Mucosa of descending colon (tissue), 3 donors: ENCODE results near the gene EGR2. TPM values are rescaled to one million over a fixed set of nuclear protein-coding genes. Genes with fewer than 3 reads are reported as not detected.

Experiments
- ATAC-seq: fragments of 200-7000 bp; cut with Tn5 transposase; one replicate; pipeline ENCODE4 v1.9.1; 2020; ENCODE audit warnings: mild to moderate bottlenecking, moderate library complexity
- DNase-seq, 3 donors: peaks; one replicate each; pipeline ENCODE4 v3.0.0-alpha.2; 2020
- H3K36me3 ChIP-seq: fragments of 200-600 bp; one replicate; pipeline ENCODE4 v1.8.0; 2021; ENCODE audit warnings: low read depth, mild to moderate bottlenecking
- H3K4me1 ChIP-seq: fragments of 200-600 bp; one replicate; pipeline ENCODE4 v1.8.0; 2021; ENCODE audit warnings: low read depth, mild to moderate bottlenecking
- H3K4me3 ChIP-seq: fragments of 200-600 bp; one replicate; pipeline ENCODE4 v1.8.0; 2021; ENCODE audit warnings: mild to moderate bottlenecking
- H3K9me3 ChIP-seq: fragments of 200-600 bp; one replicate; pipeline ENCODE4 v1.8.0; 2021; ENCODE audit warnings: mild to moderate bottlenecking
- intact Hi-C, 2 donors: fragments of 100-400 bp; cut with DNase I in 1 of 2; cut with micrococcal nuclease in 1 of 2; formaldehyde crosslinking; loops; one replicate each; pipeline versions ENCODE4 v1.11.0 to v1.11.1; 2022; cut with DNase I, micrococcal nuclease
- total RNA-seq, 3 donors: library from RNA; stranded (reverse); fragmentation: NEBNext Ultra II Directional in 2 of 3; extraction: Animal tissue kit (Norgen Biotek cat#: 25700) in 2 of 3; gene quantifications; one replicate each; pipeline versions ENCODE4 v1.2.1 to v1.2.4, GENCODE V29; 2021 to 2023
- TF ChIP-seq, protein P1 (sequence below): fragments of 200-600 bp; IDR thresholded peaks from one replicate; pipeline ENCODE4 v1.8.0; 2022; ENCODE audit warnings: antibody characterized with exemption, mild to moderate bottlenecking
- donor health status: DM: no; HTN: no; CAD: no; lungs with moderate emphysema.
- donor health status: DM: no; HTN: no; CAD: no.
- donor health status: DM: no; HTN: yes; CAD: no.

The EGR2 gene
- total RNA-seq, 3 donors from 2014 or later: 0.36 to 5.5 (median 0.75) TPM

DNA sequence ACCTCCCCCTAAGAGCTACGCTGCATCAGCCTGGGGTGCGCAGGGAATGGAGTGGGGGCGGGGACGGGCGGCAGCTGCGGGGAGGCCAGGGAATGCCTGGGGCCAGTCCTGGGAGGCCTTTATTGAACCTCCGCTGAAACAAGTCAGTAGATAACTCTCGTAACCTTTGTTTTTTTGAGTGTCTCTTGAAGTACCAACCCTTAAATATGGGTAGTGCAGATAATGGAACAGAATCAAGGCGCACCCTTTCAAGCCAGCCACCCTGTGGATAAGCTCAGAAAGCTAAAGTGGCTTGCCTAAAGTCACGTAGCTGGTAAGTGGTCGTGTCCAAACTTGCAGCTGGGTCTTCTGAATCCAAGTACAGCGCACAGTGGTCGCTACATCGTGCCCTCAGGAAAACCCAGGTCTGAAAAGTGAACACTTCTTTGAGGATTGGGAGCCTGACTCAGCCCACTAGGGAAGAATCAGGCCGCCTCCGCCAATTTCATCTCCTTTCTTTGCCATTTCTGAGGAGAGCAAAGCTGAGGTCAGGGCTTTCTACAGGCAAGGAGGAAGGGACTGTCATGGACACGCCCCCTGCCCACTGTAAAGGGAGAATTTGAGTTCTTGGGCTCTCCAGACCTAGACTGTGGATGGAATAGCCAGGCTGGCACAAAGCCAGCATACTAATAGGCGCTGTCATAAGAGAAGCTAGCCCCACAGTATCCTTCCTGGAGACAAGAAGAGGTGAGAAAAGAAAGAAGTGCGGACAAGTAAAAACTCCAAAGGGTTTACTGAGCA is 3.2 kb upstream of the EGR2 start:
- TF ChIP-seq, protein P1, sequence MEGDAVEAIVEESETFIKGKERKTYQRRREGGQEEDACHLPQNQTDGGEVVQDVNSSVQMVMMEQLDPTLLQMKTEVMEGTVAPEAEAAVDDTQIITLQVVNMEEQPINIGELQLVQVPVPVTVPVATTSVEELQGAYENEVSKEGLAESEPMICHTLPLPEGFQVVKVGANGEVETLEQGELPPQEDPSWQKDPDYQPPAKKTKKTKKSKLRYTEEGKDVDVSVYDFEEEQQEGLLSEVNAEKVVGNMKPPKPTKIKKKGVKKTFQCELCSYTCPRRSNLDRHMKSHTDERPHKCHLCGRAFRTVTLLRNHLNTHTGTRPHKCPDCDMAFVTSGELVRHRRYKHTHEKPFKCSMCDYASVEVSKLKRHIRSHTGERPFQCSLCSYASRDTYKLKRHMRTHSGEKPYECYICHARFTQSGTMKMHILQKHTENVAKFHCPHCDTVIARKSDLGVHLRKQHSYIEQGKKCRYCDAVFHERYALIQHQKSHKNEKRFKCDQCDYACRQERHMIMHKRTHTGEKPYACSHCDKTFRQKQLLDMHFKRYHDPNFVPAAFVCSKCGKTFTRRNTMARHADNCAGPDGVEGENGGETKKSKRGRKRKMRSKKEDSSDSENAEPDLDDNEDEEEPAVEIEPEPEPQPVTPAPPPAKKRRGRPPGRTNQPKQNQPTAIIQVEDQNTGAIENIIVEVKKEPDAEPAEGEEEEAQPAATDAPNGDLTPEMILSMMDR: no peak
- DNase-seq (no peak), ATAC-seq (no peak)
- no peaks in the 10 kb centered on the region for H3K36me3 ChIP-seq
- no peak overlapping the region for H3K4me3 ChIP-seq
- no peaks in the 10 kb centered on the region for H3K9me3 ChIP-seq
- H3K4me1 ChIP-seq: peaks cover 27% of the 10 kb centered on the region
- intact Hi-C loops: loop anchor here (5.0 to 10.0 kb wide), 2 partner anchors 225 to 377 kb away; no protein-coding TSS in a partner anchor

DNA sequence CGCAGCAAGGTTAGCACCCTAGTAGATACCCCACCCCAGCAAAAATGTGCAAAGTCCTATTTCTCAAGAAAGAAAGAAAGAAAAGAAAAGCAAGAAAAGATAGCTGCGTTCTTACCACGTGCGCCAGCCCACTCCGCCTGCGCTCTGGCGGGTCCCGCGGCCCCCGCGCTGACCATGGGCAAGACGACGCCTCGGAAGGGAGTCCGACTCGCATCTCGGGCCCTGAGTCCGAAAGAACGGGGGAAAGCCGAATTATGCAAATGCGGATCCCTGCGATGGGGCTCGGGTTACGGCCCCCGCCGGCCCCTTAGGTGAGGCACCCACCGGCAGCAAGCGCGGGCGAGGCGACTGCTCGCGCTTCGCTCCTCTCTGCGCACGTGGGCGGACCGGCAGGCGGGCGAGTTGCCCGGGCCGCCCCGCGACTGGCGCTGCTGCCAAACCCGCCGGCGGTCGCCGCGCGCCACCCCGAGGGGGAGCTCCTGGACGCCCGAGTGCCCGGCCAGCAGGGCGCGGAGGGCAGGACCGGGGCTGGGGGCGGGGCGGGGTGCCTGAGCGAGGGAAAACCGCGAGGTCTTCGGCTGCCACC is 2.4 kb upstream of the EGR2 start:
- H3K36me3 ChIP-seq: no peaks in the 10 kb centered on the region
- peaks cover 27% of the 10 kb centered on the region for H3K4me1 ChIP-seq
- H3K9me3 ChIP-seq: no peaks in the 10 kb centered on the region
- no peak overlapping the region for H3K4me3 ChIP-seq
- TF ChIP-seq, protein P1: no peak
- intact Hi-C loops: loop anchor here (5.0 to 10.0 kb wide), 2 partner anchors 224 to 376 kb away; no protein-coding TSS in a partner anchor
- ATAC-seq (no peak), DNase-seq (peak; percentile 22 to 61 (median 59))

DNA sequence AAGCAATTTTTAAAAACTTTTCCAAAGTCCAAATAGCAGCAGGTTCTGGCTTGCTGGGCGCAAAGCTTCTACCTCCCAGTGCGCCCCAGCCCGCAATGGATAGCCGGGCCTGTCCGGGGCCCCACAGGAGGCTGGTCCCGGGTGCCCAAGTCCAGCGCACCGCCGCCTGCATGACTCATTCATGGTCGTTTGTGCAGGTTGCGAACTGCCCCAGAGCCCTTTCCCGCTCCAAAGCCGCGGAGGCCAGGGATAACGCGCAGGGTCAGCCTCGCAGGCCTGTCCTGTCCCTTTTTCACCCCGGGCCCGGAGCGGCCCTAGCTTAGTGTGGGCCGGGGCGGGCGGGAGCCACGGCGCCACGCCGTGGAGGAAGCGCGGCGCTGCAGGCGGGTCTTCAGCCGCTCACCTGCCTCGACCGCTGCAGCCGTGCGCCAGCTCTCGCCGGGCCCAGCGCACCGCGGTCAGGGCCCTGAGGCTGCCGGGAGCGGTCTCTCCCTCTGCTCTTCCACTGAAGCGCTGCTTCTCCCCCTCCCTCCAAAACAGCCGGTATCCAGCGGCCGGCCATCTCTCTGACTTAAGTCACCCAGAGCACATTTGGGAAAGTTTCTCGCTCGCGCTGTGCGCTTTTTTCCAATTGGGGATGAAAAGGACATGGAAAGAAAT is 1.7 kb upstream of the EGR2 start:
- H3K4me3 ChIP-seq: no peak overlapping the region
- ATAC-seq (peak; percentile 71), DNase-seq (peak; percentile 77 to 87 (median 82))
- peaks cover 27% of the 10 kb centered on the region for H3K4me1 ChIP-seq
- TF ChIP-seq, protein P1: peak; percentile 94
- intact Hi-C loops: loop anchor here (5.0 to 10.0 kb wide), 2 partner anchors 223 to 376 kb away; no protein-coding TSS in a partner anchor
- H3K36me3 ChIP-seq: no peaks in the 10 kb centered on the region
- H3K9me3 ChIP-seq: no peaks in the 10 kb centered on the region

DNA sequence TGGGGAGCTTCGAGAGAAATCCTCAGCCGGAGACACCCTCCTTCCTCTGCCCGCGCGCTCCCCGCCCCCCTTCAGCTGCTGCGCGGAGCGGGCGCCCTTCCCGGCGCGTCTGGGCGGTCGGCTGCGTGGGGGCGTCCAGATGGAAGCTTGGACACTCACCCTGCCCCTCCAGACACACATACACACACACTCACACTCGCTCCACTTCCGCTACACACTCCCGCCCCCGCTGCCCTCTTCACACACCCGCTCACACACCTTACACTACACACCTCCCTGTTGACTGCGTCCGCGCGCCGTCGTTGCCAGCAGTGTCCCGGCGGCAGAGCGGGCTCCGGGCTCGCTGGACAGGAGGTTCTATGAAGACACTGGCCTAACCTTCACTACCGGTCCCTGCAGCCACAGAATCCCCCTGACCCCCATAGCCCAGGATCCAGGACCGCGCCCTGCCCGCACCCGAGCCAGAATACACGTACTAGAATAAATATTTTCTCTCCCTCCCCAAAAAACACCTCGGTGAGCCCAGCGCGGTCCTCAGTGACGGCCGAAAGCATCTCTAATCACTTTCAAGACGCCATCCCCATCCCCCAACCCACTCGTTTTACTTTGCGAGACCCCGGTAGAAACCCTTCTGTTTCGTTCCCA is 1.1 kb upstream of the EGR2 start:
- no peaks in the 10 kb centered on the region for H3K9me3 ChIP-seq
- DNase-seq: peak; percentile 56 to 83 (median 75)
- peak overlapping the region; percentile 92 for H3K4me3 ChIP-seq
- intact Hi-C loops: loop anchor here (5.0 to 10.0 kb wide), 2 partner anchors 222 to 375 kb away; no protein-coding TSS in a partner anchor
- H3K4me1 ChIP-seq: peaks cover 27% of the 10 kb centered on the region
- H3K36me3 ChIP-seq: no peaks in the 10 kb centered on the region
- TF ChIP-seq, protein P1: no peak
- peak; percentile 52 for ATAC-seq

DNA sequence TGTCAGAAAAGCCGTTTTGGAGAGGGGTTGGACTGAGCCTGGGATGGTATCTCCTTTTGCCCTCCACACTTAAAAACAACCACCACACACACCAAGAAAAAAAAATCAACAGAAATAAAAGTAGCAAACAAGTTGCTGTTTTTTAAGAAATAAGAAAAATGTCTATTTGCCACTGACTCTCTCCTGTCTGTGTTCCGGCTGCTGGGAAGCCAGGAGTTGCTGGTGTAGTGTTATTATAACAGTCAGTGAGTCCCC is 163 bp downstream of the EGR2 start:
- Histone ChIP-seq H3K4me1 (peaks cover 27% of the 10 kb centered on the region), H3K9me3 (no peaks in the 10 kb centered on the region), H3K4me3 (peak overlapping the region; percentile 92), H3K36me3 (no peaks in the 10 kb centered on the region)
- ATAC-seq (no peak), DNase-seq (no peak)
- TF ChIP-seq, protein P1: no peak
- intact Hi-C loops: loop anchor here (5.0 to 10.0 kb wide), 2 partner anchors 221 to 374 kb away; no protein-coding TSS in a partner anchor
